DND-41 (cell line): Measurements from ENCODE around the gene ZNF217.
"Not testable (repeated sequence)": the region's sequence is repeated elsewhere in the genome, so short reads cannot be mapped to it uniquely, and the experiment has no call there.

Experiments used
- ATAC-seq: fragments of 200-7000 bp; cut with Tn5 transposase; 3 replicates; pipeline ENCODE4 v1.9.1; 2021; ENCODE audit warnings: low read depth; ENCODE audit not compliant: insufficient read depth
- DNase-seq: peaks from one replicate; pipeline ENCODE4 v3.0.0-alpha.2; 2020
- H2AFZ ChIP-seq: 2 replicates; pipeline ENCODE4 v1.6.0; 2012; ENCODE audit warnings: low read depth, low read length
- H3K27ac ChIP-seq: 2 replicates; pipeline ENCODE4 v1.5.1; 2012; ENCODE audit warnings: low read length, inconsistent platforms
- H3K27me3 ChIP-seq: fragments of 200-600 bp; sonication (generic); 2 replicates; pipeline ENCODE4 v1.6.0; 2012; ENCODE audit warnings: low read length, mild to moderate bottlenecking, inconsistent platforms; ENCODE audit not compliant: insufficient read depth, poor library complexity
- H3K36me3 ChIP-seq: 2 replicates; pipeline ENCODE4 v1.5.1; 2012; ENCODE audit warnings: low read length, inconsistent platforms; ENCODE audit not compliant: insufficient read depth
- H3K4me1 ChIP-seq: 2 replicates; pipeline ENCODE4 v1.5.1; 2012; ENCODE audit warnings: mild to moderate bottlenecking, low read length; ENCODE audit not compliant: insufficient read depth
- H3K4me2 ChIP-seq: 2 replicates; pipeline ENCODE4 v1.6.0; 2012; ENCODE audit warnings: mild to moderate bottlenecking, moderate library complexity, low read length, inconsistent platforms; ENCODE audit not compliant: insufficient read depth
- H3K4me3 ChIP-seq, 2 experiments: fragments of 200-600 bp in 1 of 2; shearing (Covaris generic) in 1 of 2; 2 replicates each; pipeline ENCODE4 v1.5.1; 2012 to 2016; ENCODE audit warnings: inconsistent platforms in 2 of 2, low read length in 2 of 2, mild to moderate bottlenecking in 2 of 2, low read depth in 1 of 2, moderate library complexity in 1 of 2
- H3K79me2 ChIP-seq: 2 replicates; pipeline ENCODE4 v1.6.0; 2012; ENCODE audit warnings: low read length, inconsistent platforms; ENCODE audit not compliant: insufficient read depth
- H3K9ac ChIP-seq: 2 replicates; pipeline ENCODE4 v1.6.0; 2012; ENCODE audit warnings: low read depth, mild to moderate bottlenecking, inconsistent platforms, low read length, moderate library complexity
- H3K9me3 ChIP-seq: 2 replicates; pipeline ENCODE4 v1.5.1; 2012; ENCODE audit warnings: low read length, moderate library complexity, mild to moderate bottlenecking, inconsistent platforms; ENCODE audit not compliant: insufficient read depth, severe bottlenecking
- H4K20me1 ChIP-seq: 2 replicates; pipeline ENCODE4 v1.6.0; 2012; ENCODE audit warnings: low read length; ENCODE audit not compliant: insufficient read depth
- EZH2 ChIP-seq: IDR thresholded peaks from 3 replicates; pipeline ENCODE4 v1.6.1; 2012; ENCODE audit warnings: borderline replicate concordance, low read depth, mild to moderate bottlenecking, moderate library complexity, low read length, inconsistent platforms; ENCODE audit not compliant: severe bottlenecking
- TF ChIP-seq, protein P1 (sequence below): IDR thresholded peaks from 2 replicates; pipeline ENCODE4 v1.5.1; 2012; ENCODE audit warnings: borderline replicate concordance, low read length, moderate library complexity, mild to moderate bottlenecking; ENCODE audit not compliant: poor library complexity, severe bottlenecking; ENCODE audit errors: extremely low read depth

Gene ZNF217

DNA sequence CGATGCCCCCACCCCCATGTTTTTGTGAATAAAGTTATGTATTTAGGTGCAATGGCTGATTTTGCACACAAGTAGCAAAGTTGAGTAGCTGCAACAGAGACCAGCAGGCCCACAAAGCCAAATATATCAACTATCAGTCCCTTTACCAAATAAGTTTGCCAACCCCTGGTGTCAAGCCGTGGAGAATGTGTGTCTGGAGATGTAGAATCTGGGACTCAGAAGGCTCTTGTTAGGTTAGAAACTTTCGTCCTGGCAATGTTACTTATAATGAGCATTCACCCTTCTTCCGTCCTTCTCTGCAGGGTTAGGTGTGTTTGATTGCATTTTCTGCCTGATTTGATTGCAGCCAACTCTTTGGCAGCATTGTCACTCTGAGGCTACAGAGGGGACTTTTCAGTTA, 57.8 kb downstream of the ZNF217 start:
- no peaks in the 10 kb centered on the region for H3K36me3 ChIP-seq
- ATAC-seq, result no peak
- TF ChIP-seq, protein P1, sequence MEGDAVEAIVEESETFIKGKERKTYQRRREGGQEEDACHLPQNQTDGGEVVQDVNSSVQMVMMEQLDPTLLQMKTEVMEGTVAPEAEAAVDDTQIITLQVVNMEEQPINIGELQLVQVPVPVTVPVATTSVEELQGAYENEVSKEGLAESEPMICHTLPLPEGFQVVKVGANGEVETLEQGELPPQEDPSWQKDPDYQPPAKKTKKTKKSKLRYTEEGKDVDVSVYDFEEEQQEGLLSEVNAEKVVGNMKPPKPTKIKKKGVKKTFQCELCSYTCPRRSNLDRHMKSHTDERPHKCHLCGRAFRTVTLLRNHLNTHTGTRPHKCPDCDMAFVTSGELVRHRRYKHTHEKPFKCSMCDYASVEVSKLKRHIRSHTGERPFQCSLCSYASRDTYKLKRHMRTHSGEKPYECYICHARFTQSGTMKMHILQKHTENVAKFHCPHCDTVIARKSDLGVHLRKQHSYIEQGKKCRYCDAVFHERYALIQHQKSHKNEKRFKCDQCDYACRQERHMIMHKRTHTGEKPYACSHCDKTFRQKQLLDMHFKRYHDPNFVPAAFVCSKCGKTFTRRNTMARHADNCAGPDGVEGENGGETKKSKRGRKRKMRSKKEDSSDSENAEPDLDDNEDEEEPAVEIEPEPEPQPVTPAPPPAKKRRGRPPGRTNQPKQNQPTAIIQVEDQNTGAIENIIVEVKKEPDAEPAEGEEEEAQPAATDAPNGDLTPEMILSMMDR, result no peak
- no peak for TF ChIP-seq EZH2
- no peaks in the 10 kb centered on the region for H3K27me3 ChIP-seq
- H3K4me1 ChIP-seq, result no peaks in the 10 kb centered on the region
- no peak overlapping the region for H3K27ac ChIP-seq
- H4K20me1 ChIP-seq, result no peaks in the 10 kb centered on the region
- no peak overlapping the region for H3K9ac ChIP-seq
- no peaks in the 10 kb centered on the region for H3K9me3 ChIP-seq
- no peak overlapping the region for H2AFZ ChIP-seq
- no peak overlapping the region for H3K4me3 ChIP-seq
- no peak for DNase-seq
- H3K4me2 ChIP-seq, result no peak overlapping the region
- H3K79me2 ChIP-seq, result no peaks in the 10 kb centered on the region

DNA sequence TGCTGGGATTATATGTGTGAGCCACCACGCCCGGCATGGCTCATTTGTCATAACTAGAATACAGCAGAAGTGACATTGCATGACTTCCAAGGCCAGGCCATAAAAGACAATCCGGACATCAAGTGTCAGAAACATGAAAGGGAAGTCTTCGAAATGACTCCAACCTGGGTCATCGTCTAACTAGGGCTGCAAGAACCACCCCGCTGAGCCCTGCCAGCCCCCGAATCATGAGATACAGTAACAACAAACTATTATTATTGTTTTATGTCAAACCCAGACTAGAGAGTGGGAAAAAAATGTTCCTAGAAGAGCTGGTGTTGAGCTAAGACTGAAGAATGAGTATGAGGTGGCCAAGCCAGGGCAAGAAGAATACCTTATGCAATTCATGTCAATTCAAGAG, 59.6 kb downstream of the ZNF217 start:
- Histone ChIP-seq H3K9ac (no peak overlapping the region), H3K4me3 (no peak overlapping the region), H3K9me3 (no peaks in the 10 kb centered on the region), H3K36me3 (no peaks in the 10 kb centered on the region), H3K4me2 (no peak overlapping the region), H3K4me1 (no peaks in the 10 kb centered on the region), H3K79me2 (no peaks in the 10 kb centered on the region), H3K27ac (no peak overlapping the region), H3K27me3 (no peaks in the 10 kb centered on the region), H2AFZ (no peak overlapping the region), H4K20me1 (no peaks in the 10 kb centered on the region)
- TF ChIP-seq EZH2, result no peak
- TF ChIP-seq, protein P1, result no peak
- no peak for DNase-seq
- ATAC-seq, result no peak

DNA sequence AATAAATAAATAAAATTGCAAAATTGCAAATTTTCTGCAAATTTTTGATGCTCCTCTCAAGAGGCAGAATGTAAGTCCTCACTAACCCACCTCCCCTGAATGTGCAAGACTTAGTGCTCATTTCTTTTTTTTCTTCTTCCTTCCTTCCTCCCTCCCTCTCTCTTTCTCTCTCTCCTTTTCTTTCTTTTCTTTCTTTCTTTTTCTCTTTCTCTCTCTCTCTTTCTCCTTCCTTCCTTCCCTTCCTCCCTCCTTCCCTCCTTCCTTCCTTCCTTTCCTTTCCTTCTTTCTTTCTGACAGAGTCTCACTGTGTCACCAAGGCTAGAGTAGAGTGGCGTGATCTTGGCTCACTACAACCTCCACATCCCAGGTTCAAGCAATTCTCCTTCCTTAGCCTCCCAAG, 60.1 kb downstream of the ZNF217 start:
- Histone ChIP-seq H3K79me2 (no peaks in the 10 kb centered on the region), H3K4me3 (no peak overlapping the region), H4K20me1 (no peaks in the 10 kb centered on the region), H3K27ac (no peak overlapping the region), H3K4me1 (no peaks in the 10 kb centered on the region), H2AFZ (no peak overlapping the region), H3K27me3 (no peaks in the 10 kb centered on the region), H3K9ac (no peak overlapping the region), H3K9me3 (no peaks in the 10 kb centered on the region), H3K36me3 (no peaks in the 10 kb centered on the region), H3K4me2 (no peak overlapping the region)
- DNase-seq (no peak), ATAC-seq (no peak)
- TF ChIP-seq, protein P1, result no peak
- TF ChIP-seq EZH2, result no peak

DNA sequence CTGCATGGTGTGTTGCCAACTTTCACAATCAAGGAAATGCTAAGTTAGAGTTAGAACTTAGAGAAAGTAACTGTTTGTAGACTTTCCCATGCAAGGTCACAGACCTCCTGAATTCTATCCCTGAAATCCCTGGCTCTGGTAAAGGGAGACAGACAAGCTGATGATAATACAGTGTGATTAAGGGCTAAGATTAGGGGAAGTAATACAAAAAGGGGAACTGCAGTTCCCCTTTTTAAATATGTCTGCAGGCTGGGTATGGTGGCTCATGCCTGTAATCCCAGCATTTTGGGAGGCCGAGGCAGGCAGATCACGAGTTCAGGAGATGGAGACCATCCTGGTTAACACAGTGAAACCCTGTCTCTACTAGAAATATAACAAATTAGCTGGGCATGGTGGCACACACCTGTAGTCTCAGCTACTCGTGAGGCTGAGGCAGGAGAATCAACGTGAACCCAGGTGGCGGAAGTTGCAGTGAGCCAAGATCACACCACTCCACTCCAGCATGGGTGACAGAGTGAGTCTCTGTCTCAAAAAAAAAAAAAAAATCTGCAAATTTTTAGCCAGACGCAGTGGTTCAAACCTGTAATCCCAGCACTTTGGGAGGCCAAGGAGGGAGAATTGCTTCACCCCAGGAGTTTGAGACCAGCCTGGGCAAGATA, 60.9 kb downstream of the ZNF217 start:
- not testable (repeated sequence) for H2AFZ ChIP-seq, H3K4me2 ChIP-seq, H3K27me3 ChIP-seq, ATAC-seq, H4K20me1 ChIP-seq, H3K27ac ChIP-seq, DNase-seq, H3K9me3 ChIP-seq, H3K9ac ChIP-seq, H3K36me3 ChIP-seq, H3K4me1 ChIP-seq, H3K4me3 ChIP-seq, H3K79me2 ChIP-seq
